ENCODE measurements around the gene CNP.

DNA sequence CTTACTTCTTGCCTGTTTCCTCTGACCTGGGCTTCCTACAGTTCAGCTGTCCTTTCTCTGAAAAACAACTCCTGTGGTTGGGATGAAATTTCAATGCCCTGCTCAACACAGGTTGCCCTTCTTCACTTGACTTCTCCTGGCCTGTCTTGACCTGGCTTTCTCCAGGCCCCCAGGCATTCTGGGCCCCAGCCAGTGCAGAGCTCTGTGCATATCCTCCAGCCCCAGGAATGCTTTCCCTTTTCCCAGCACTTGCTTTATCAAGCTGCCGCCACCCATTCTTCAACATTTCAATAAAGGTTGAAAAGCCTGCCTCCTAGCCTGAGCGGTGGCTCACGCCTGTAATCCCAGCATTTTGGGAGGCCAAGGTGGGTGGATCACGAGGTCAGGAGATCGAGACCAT lies 25.4 kb upstream of the CNP start:
- no peak for TF ChIP-seq POLR2A (IDR thresholded peaks at IDR 0.05; ENCODE audit: control extremely low read depth in 1 of 2, low read depth in 2 of 2, low read length in 2 of 2)
- TF ChIP-seq, protein P1, sequence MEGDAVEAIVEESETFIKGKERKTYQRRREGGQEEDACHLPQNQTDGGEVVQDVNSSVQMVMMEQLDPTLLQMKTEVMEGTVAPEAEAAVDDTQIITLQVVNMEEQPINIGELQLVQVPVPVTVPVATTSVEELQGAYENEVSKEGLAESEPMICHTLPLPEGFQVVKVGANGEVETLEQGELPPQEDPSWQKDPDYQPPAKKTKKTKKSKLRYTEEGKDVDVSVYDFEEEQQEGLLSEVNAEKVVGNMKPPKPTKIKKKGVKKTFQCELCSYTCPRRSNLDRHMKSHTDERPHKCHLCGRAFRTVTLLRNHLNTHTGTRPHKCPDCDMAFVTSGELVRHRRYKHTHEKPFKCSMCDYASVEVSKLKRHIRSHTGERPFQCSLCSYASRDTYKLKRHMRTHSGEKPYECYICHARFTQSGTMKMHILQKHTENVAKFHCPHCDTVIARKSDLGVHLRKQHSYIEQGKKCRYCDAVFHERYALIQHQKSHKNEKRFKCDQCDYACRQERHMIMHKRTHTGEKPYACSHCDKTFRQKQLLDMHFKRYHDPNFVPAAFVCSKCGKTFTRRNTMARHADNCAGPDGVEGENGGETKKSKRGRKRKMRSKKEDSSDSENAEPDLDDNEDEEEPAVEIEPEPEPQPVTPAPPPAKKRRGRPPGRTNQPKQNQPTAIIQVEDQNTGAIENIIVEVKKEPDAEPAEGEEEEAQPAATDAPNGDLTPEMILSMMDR (IDR thresholded peaks at IDR 0.05; ENCODE audit: control extremely low read depth in 1 of 3, insufficient read depth in 1 of 3, low read depth in 1 of 3, low read length in 3 of 3), result no peak
- TF ChIP-seq SIN3A (conservative IDR thresholded peaks at IDR 0.05 in 1 of 2, IDR thresholded peaks at IDR 0.05 in 1 of 2; ENCODE audit: low read depth in 1 of 2, low read length in 2 of 2), result no peak
- no peak for TF ChIP-seq MAFK (IDR thresholded peaks at IDR 0.05; ENCODE audit: low read depth, low read length)
- no peak for TF ChIP-seq CREB1 (IDR thresholded peaks at IDR 0.05)
- TF ChIP-seq EZH2 (IDR thresholded peaks at IDR 0.05; ENCODE audit: low read depth, low read length, severe bottlenecking), result no peak
- no peak for TF ChIP-seq TCF12 (IDR thresholded peaks at IDR 0.05; ENCODE audit: low read depth, low read length)
- TF ChIP-seq HDAC6 (IDR thresholded peaks at IDR 0.05; ENCODE audit: low read depth, low read length), result no peak
- no peak for TF ChIP-seq RFX5 (IDR thresholded peaks at IDR 0.05; ENCODE audit: borderline replicate concordance, low read depth, low read length)
- TF ChIP-seq, protein P2, sequence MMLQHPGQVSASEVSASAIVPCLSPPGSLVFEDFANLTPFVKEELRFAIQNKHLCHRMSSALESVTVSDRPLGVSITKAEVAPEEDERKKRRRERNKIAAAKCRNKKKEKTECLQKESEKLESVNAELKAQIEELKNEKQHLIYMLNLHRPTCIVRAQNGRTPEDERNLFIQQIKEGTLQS (IDR thresholded peaks at IDR 0.05; ENCODE audit: insufficient read depth, low read depth, low read length), result no peak
- no peak for TF ChIP-seq SIX5 (IDR thresholded peaks at IDR 0.05; ENCODE audit: low read depth, low read length)
- TF ChIP-seq SRF (IDR thresholded peaks at IDR 0.05; ENCODE audit: low read depth, low read length), result no peak

All from H1 (cell line).